ENCODE data around the gene FYTTD1. TPM values are rescaled to one million over a fixed set of nuclear protein-coding genes. Genes with fewer than 3 reads are reported as not detected.

The FYTTD1 gene
- total and polyA plus RNA-seq, 2 experiments from 2014 or later: 24.3 to 62.8 TPM

- no peaks in the 10 kb centered on the region for H3K9me3 ChIP-seq (ENCODE audit: low read depth)
- H3K27ac ChIP-seq: no peak overlapping the region
- peaks cover 9% of the 10 kb centered on the region for H3K4me1 ChIP-seq (ENCODE audit: low read depth)
- H3K36me3 ChIP-seq: no peaks in the 10 kb centered on the region
- no peak overlapping the region for H3K4me3 ChIP-seq
- no peak for TF ChIP-seq CTCF (IDR thresholded peaks at IDR 0.05; ENCODE audit: low read depth, low read length)
- H3K27me3 ChIP-seq: no peaks in the 10 kb centered on the region
- DNase-seq (ENCODE audit: low read depth in 1 of 2, low spot score in 1 of 2): peak in 1 of 2 donors; percentile 42
These were observed 50.7 kb downstream of the FYTTD1 start for GRCh38 chr3:197800379-197800778.

- peak in 1 of 2 donors; percentile 62 for DNase-seq (ENCODE audit: low read depth in 1 of 2, low spot score in 1 of 2)
- no peak overlapping the region for H3K27ac ChIP-seq
- TF ChIP-seq CTCF (IDR thresholded peaks at IDR 0.05; ENCODE audit: low read depth, low read length): peak; percentile 53
These were observed 52.5 kb downstream of the FYTTD1 start for GRCh38 chr3:197801891-197802778.

DNA sequence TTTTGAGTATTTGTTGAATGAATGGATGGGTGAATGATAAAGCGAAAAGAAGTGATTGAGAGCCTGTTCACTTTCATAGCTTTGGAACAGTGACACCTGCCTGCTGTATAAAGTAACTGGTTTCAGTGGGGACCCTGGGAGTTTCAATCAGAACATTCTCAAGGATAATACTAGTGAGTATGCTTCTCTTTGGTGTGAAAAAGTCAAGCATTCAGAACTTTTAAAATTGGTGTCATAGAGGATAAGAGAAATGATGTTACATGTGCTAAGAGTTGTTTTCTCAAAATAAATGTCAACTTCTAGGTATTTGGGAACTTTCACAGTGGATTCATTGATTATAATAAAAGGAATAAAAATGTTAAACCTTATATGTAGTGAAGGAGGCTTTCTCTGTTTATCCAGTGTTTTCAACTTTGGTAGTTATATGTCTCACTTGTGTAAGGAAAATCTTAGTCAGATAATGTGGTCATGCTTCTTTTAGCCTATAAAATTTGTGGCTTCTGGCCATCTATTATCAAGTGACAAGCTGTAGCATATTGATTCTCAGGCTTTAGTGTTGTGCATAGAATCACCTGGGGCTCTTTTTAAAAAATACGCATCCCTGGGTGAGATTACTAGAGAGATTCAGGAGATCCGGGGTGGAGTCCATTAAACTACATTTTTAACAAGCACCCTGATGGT lies 53.2 kb downstream of the FYTTD1 start:
- Histone ChIP-seq H3K4me1 (ENCODE audit: low read depth) (peaks cover 10% of the 10 kb centered on the region), H3K27ac (no peak overlapping the region), H3K27me3 (no peaks in the 10 kb centered on the region), H3K4me3 (no peak overlapping the region), H3K9me3 (ENCODE audit: low read depth) (no peaks in the 10 kb centered on the region), H3K36me3 (no peaks in the 10 kb centered on the region)
- no peak for TF ChIP-seq CTCF (IDR thresholded peaks at IDR 0.05; ENCODE audit: low read depth, low read length)
- DNase-seq (ENCODE audit: low read depth in 1 of 2, low spot score in 1 of 2): no peak

More at GRCh38 chr3:197801891-197802778, 52.5 kb downstream of the FYTTD1 start:
- Histone ChIP-seq H3K27me3 (no peaks in the 10 kb centered on the region), H3K9me3 (ENCODE audit: low read depth) (no peaks in the 10 kb centered on the region), H3K4me3 (no peak overlapping the region), H3K4me1 (ENCODE audit: low read depth) (peaks cover 9% of the 10 kb centered on the region), H3K36me3 (no peaks in the 10 kb centered on the region)

- no peak for DNase-seq (ENCODE audit: low read depth in 1 of 2, low spot score in 1 of 2)
- TF ChIP-seq CTCF (IDR thresholded peaks at IDR 0.05; ENCODE audit: low read depth, low read length): no peak
- no peaks in the 10 kb centered on the region for H3K27me3 ChIP-seq
- no peak overlapping the region for H3K4me3 ChIP-seq
- H3K4me1 ChIP-seq (ENCODE audit: low read depth): peaks cover 17% of the 10 kb centered on the region
- no peak overlapping the region for H3K27ac ChIP-seq
- H3K36me3 ChIP-seq: no peaks in the 10 kb centered on the region
- no peaks in the 10 kb centered on the region for H3K9me3 ChIP-seq (ENCODE audit: low read depth)
These were observed 54.8 kb downstream of the FYTTD1 start for GRCh38 chr3:197804511-197804910.

DNA sequence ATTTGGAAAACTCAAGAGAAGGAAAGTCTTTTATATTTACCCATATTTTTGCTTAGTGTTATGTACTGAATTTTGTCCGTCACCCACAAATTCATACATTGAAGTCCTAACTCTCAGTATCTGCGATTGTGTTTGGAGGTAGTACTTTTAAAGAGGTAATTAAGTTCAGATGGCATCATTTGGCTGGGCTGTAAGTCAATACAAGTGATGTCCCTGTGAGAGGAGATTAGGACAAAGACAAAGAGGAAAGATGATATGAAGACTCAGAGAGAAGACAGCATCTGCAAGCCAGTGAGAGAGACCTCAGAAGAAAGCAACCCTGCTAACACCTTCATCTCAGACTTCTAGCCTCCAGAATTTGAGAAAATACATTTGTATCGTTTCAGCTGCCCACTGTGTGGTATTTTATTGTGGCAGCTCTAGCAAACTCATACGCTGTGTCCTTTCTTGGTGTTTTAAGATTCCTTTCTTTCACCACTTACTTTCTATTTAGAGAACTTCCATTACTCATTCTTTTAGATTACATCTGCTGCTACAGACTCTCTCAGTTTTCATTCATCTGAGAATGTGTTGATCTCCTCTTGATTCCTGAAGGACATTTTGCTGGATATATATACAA lies 58.4 kb downstream of the FYTTD1 start:
- TF ChIP-seq CTCF (IDR thresholded peaks at IDR 0.05; ENCODE audit: low read depth, low read length): no peak
- no peak overlapping the region for H3K4me3 ChIP-seq
- H3K9me3 ChIP-seq (ENCODE audit: low read depth): no peaks in the 10 kb centered on the region
- peak overlapping the region; percentile 83 for H3K27ac ChIP-seq
- H3K36me3 ChIP-seq: no peaks in the 10 kb centered on the region
- peak; percentile 6 to 34 for DNase-seq (ENCODE audit: low read depth in 1 of 2, low spot score in 1 of 2)
- H3K4me1 ChIP-seq (ENCODE audit: low read depth): peaks cover 17% of the 10 kb centered on the region
- H3K27me3 ChIP-seq: no peaks in the 10 kb centered on the region

Data from cardiac muscle cell (in vitro differentiated cells and primary cell).